Measurements from ENCODE around the gene MPPED1. TPM values are rescaled to one million over a fixed set of nuclear protein-coding genes. Genes with fewer than 3 reads are reported as not detected.

MPPED1 gene, protein sequence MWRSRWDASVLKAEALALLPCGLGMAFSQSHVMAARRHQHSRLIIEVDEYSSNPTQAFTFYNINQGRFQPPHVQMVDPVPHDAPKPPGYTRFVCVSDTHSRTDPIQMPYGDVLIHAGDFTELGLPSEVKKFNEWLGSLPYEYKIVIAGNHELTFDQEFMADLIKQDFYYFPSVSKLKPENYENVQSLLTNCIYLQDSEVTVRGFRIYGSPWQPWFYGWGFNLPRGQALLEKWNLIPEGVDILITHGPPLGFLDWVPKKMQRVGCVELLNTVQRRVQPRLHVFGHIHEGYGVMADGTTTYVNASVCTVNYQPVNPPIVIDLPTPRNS
- not detected for total RNA-seq
- long read RNA-seq, result 0 reads

DNA sequence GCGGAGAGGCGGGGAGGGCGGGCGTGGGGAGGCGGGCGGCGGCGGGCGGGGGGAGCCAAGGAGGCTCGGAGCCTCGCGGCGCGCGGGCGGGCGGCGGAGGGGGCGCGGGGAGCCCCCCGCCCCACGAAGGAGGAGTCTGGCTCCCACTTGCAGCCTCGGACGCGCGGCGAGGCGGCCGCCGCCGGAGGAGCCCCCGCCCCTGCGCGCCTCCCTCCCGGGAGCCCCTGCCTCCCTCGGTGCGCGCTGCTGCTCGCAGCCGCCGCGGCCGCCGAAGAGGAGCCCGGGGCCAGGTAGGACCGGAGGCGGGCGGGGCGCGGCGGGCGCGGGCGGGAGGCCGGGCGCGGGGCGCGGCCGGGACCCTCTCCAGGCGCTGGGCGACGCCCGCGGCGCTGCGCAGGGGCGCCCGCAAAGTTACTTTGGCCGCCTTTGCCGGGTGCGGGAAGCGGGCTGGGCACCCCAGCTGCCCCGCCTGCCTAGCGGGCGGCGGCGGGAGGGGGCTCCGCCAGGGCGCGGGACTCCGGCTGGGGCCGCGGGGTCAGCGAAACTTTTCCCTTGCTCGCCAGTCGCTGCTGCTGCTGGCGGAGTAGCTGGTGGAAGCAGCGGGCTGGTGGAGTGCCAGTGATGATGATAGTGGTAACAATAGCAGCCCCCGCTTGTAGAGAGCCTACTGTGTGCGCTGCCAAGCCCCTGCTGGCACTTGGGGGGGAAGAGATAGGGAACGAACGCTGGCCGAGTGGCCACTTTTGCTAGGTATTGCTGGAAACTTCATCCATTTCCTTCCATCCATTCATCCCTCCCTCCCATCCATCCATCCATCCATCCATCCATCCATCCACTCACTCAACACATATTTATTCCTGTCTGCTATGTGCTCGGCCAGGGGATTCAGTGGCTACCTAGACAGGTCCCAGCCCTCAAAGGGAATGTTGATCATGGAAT lies at the start of gene MPPED1:
Gene MPPED1, plus strand, starts transcription at position 146 of the 939 bp plus-strand sequence. CDS start 12,972 bp downstream, outside the sequence.
- Histone ChIP-seq H3K9me3 (replicated peaks) (no peaks in the 10 kb centered on the region), H3K4me3 (peak within 1 kb of the TSS; percentile 34), H3K27me3 (ENCODE audit: low read depth) (peaks cover 96% of the 10 kb centered on the region), H3K36me3 (no peaks in the 10 kb centered on the region), H3K27ac (replicated peaks) (no peak within 1 kb of the TSS), H3K4me1 (no peaks in the 10 kb centered on the region)
- TF ChIP-seq, protein P1, sequence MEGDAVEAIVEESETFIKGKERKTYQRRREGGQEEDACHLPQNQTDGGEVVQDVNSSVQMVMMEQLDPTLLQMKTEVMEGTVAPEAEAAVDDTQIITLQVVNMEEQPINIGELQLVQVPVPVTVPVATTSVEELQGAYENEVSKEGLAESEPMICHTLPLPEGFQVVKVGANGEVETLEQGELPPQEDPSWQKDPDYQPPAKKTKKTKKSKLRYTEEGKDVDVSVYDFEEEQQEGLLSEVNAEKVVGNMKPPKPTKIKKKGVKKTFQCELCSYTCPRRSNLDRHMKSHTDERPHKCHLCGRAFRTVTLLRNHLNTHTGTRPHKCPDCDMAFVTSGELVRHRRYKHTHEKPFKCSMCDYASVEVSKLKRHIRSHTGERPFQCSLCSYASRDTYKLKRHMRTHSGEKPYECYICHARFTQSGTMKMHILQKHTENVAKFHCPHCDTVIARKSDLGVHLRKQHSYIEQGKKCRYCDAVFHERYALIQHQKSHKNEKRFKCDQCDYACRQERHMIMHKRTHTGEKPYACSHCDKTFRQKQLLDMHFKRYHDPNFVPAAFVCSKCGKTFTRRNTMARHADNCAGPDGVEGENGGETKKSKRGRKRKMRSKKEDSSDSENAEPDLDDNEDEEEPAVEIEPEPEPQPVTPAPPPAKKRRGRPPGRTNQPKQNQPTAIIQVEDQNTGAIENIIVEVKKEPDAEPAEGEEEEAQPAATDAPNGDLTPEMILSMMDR (IDR thresholded peaks at IDR 0.05; ENCODE audit: borderline replicate concordance), result no peak
- no peak for DNase-seq
- intact Hi-C loops (cut with micrococcal nuclease), result no loop called here

GRCh38 chr22:43363315-43364168 lies 48.3 kb upstream of the MPPED1 start:
- H3K36me3 ChIP-seq, result no peaks in the 10 kb centered on the region
- DNase-seq, result no peak
- H3K27ac ChIP-seq (replicated peaks), result no peak overlapping the region
- TF ChIP-seq, protein P1 (IDR thresholded peaks at IDR 0.05; ENCODE audit: borderline replicate concordance), result no peak
- intact Hi-C loops (cut with micrococcal nuclease), result no loop called here
- H3K27me3 ChIP-seq (ENCODE audit: low read depth), result peaks cover 84% of the 10 kb centered on the region
- H3K9me3 ChIP-seq (replicated peaks), result no peaks in the 10 kb centered on the region
- H3K4me3 ChIP-seq, result no peak overlapping the region
- H3K4me1 ChIP-seq, result no peaks in the 10 kb centered on the region

DNA sequence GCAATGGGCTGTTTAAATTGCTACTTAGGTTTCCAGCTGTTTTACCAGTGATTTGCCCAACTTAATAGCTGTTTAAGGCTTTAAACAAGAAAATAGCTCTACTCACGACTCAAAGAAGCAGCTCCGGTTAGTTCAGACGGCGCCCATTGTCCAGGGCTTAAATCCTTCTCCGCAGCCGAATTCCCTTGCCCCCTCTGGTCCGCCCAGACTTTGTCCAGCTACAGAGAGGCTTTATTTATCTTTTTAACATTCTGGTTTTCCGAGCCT lies 47.7 kb upstream of the MPPED1 start:
- no peak overlapping the region for H3K27ac ChIP-seq (replicated peaks)
- H3K4me1 ChIP-seq, result no peaks in the 10 kb centered on the region
- no peaks in the 10 kb centered on the region for H3K9me3 ChIP-seq (replicated peaks)
- H3K27me3 ChIP-seq (ENCODE audit: low read depth), result peaks cover 90% of the 10 kb centered on the region
- H3K36me3 ChIP-seq, result no peaks in the 10 kb centered on the region
- intact Hi-C loops (cut with micrococcal nuclease), result no loop called here
- TF ChIP-seq, protein P1 (IDR thresholded peaks at IDR 0.05; ENCODE audit: borderline replicate concordance), result no peak
- no peak overlapping the region for H3K4me3 ChIP-seq
- DNase-seq, result no peak

DNA sequence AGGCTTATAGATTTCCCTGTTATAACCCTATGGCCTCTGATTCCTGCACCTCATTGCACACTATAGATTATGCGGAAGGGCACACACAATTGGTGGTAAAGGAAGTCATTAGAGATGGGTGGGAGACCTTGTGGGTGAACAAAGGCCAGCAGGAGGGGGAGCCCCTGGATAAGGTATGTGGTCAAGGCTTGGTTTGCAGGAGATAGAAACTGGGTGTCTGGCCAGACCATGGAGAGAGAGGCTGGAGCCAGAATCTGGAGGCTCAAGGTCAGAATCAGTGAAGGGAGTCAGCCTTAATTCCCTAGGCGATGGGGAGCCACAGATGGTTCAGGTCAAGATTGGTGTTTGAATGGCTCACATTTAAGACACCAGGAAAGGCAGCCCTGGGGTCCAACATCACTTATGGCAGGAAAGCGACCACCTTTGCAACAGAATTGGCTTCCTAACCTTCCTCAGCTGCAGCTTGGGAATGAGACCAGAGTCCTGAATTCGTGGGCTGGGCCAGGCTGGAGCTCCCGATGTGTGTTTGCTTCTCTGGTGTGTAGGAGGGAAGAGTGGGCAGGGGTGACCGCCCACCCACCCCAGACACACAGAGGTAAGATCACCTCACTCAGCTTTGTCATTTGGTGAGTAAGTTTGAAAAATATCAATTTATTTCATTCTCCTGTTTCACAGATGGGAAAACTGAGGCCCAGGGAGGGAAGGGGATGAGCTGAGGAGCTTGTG lies 45.9 kb upstream of the MPPED1 start:
- intact Hi-C loops (cut with micrococcal nuclease), result no loop called here
- H3K27ac ChIP-seq (replicated peaks), result no peak overlapping the region
- TF ChIP-seq, protein P1 (IDR thresholded peaks at IDR 0.05; ENCODE audit: borderline replicate concordance), result no peak
- peaks cover 92% of the 10 kb centered on the region for H3K27me3 ChIP-seq (ENCODE audit: low read depth)
- H3K4me1 ChIP-seq, result no peaks in the 10 kb centered on the region
- DNase-seq, result no peak
- H3K36me3 ChIP-seq, result no peaks in the 10 kb centered on the region
- no peaks in the 10 kb centered on the region for H3K9me3 ChIP-seq (replicated peaks)
- H3K4me3 ChIP-seq, result no peak overlapping the region

All from left ventricle myocardium inferior (tissue), 1 donor.